IPS-18a (cell line): ENCODE data around the gene BRINP2.

Source experiments
- H3K27ac ChIP-seq: one replicate; pipeline ENCODE4 v1.5.1; 2013; ENCODE audit warnings: low read length
- H3K27me3 ChIP-seq: one replicate; pipeline ENCODE4 v1.6.1; 2013; ENCODE audit warnings: mild to moderate bottlenecking, low read length; ENCODE audit not compliant: control insufficient read depth, insufficient read depth
- H3K36me3 ChIP-seq: one replicate; pipeline ENCODE4 v1.6.1; 2013; ENCODE audit warnings: low read depth, low read length; ENCODE audit not compliant: control insufficient read depth
- H3K4me1 ChIP-seq: one replicate; pipeline ENCODE4 v1.6.1; 2013; ENCODE audit warnings: low read depth, low read length; ENCODE audit not compliant: control insufficient read depth
- H3K4me3 ChIP-seq: one replicate; pipeline ENCODE4 v1.5.1; 2013; ENCODE audit warnings: low read length
- H3K9ac ChIP-seq: one replicate; pipeline ENCODE4 v1.6.1; 2013; ENCODE audit warnings: mild to moderate bottlenecking, low read length, moderate library complexity
- H3K9me3 ChIP-seq: one replicate; pipeline ENCODE4 v1.6.1; 2013; ENCODE audit warnings: low read depth, low read length; ENCODE audit not compliant: control insufficient read depth

The BRINP2 gene

GRCh38 chr1:177172866-177173265 lies 2.1 kb downstream of the BRINP2 start:
- H3K9me3 ChIP-seq: no peaks in the 10 kb centered on the region
- H3K27me3 ChIP-seq: peaks cover 67% of the 10 kb centered on the region
- no peak overlapping the region for H3K27ac ChIP-seq
- no peak overlapping the region for H3K9ac ChIP-seq
- no peaks in the 10 kb centered on the region for H3K36me3 ChIP-seq
- peaks cover 7% of the 10 kb centered on the region for H3K4me1 ChIP-seq
- H3K4me3 ChIP-seq: no peak overlapping the region

GRCh38 chr1:177173976-177174375 lies 3.2 kb downstream of the BRINP2 start:
- Histone ChIP-seq H3K4me3 (no peak overlapping the region), H3K27ac (no peak overlapping the region), H3K27me3 (peaks cover 67% of the 10 kb centered on the region), H3K36me3 (no peaks in the 10 kb centered on the region), H3K4me1 (peaks cover 7% of the 10 kb centered on the region), H3K9ac (no peak overlapping the region), H3K9me3 (no peaks in the 10 kb centered on the region)

GRCh38 chr1:177174921-177175634 lies 4.3 kb downstream of the BRINP2 start:
- H3K4me3 ChIP-seq: no peak overlapping the region
- H3K9ac ChIP-seq: no peak overlapping the region
- no peak overlapping the region for H3K27ac ChIP-seq
- peaks cover 64% of the 10 kb centered on the region for H3K27me3 ChIP-seq
- no peaks in the 10 kb centered on the region for H3K9me3 ChIP-seq
- peaks cover 7% of the 10 kb centered on the region for H3K4me1 ChIP-seq
- H3K36me3 ChIP-seq: no peaks in the 10 kb centered on the region

GRCh38 chr1:177181280-177181630 lies 10.5 kb downstream of the BRINP2 start:
- Histone ChIP-seq H3K4me1 (peaks cover 5% of the 10 kb centered on the region), H3K27ac (no peak overlapping the region), H3K9me3 (no peaks in the 10 kb centered on the region), H3K9ac (no peak overlapping the region), H3K36me3 (no peaks in the 10 kb centered on the region), H3K27me3 (peaks cover 34% of the 10 kb centered on the region), H3K4me3 (peak overlapping the region; percentile 51)

GRCh38 chr1:177181631-177182291 lies 11.0 kb downstream of the BRINP2 start:
- Histone ChIP-seq H3K4me3 (peak overlapping the region; percentile 51), H3K27me3 (peaks cover 34% of the 10 kb centered on the region), H3K9me3 (no peaks in the 10 kb centered on the region), H3K36me3 (no peaks in the 10 kb centered on the region), H3K9ac (no peak overlapping the region), H3K27ac (no peak overlapping the region), H3K4me1 (peaks cover 5% of the 10 kb centered on the region)

GRCh38 chr1:177183836-177184235 lies 13.1 kb downstream of the BRINP2 start:
- H3K36me3 ChIP-seq: no peaks in the 10 kb centered on the region
- no peak overlapping the region for H3K9ac ChIP-seq
- H3K4me3 ChIP-seq: no peak overlapping the region
- no peaks in the 10 kb centered on the region for H3K9me3 ChIP-seq
- peaks cover 5% of the 10 kb centered on the region for H3K4me1 ChIP-seq
- H3K27me3 ChIP-seq: peaks cover 24% of the 10 kb centered on the region
- H3K27ac ChIP-seq: no peak overlapping the region

GRCh38 chr1:177185209-177185608 lies 14.5 kb downstream of the BRINP2 start:
- Histone ChIP-seq H3K4me1 (peaks cover 5% of the 10 kb centered on the region), H3K27ac (no peak overlapping the region), H3K9ac (no peak overlapping the region), H3K27me3 (peaks cover 13% of the 10 kb centered on the region), H3K36me3 (no peaks in the 10 kb centered on the region), H3K4me3 (no peak overlapping the region), H3K9me3 (no peaks in the 10 kb centered on the region)

GRCh38 chr1:177186639-177187038 lies 15.9 kb downstream of the BRINP2 start:
- no peaks in the 10 kb centered on the region for H3K4me1 ChIP-seq
- H3K27ac ChIP-seq: no peak overlapping the region
- no peak overlapping the region for H3K9ac ChIP-seq
- no peaks in the 10 kb centered on the region for H3K9me3 ChIP-seq
- no peaks in the 10 kb centered on the region for H3K36me3 ChIP-seq
- no peaks in the 10 kb centered on the region for H3K27me3 ChIP-seq
- no peak overlapping the region for H3K4me3 ChIP-seq

- no peaks in the 10 kb centered on the region for H3K36me3 ChIP-seq
- H3K27ac ChIP-seq: no peak overlapping the region
- H3K4me1 ChIP-seq: no peaks in the 10 kb centered on the region
- H3K9me3 ChIP-seq: no peaks in the 10 kb centered on the region
- no peaks in the 10 kb centered on the region for H3K27me3 ChIP-seq
- H3K9ac ChIP-seq: no peak overlapping the region
- no peak overlapping the region for H3K4me3 ChIP-seq
Observed at GRCh38 chr1:177190308-177190970, 19.7 kb downstream of the BRINP2 start.

GRCh38 chr1:177198243-177198642 lies 27.5 kb downstream of the BRINP2 start:
- Histone ChIP-seq H3K4me3 (no peak overlapping the region), H3K4me1 (no peaks in the 10 kb centered on the region), H3K9me3 (no peaks in the 10 kb centered on the region), H3K9ac (no peak overlapping the region), H3K27ac (no peak overlapping the region), H3K36me3 (no peaks in the 10 kb centered on the region), H3K27me3 (no peaks in the 10 kb centered on the region)

GRCh38 chr1:177200290-177200689 lies 29.5 kb downstream of the BRINP2 start:
- Histone ChIP-seq H3K4me1 (no peaks in the 10 kb centered on the region), H3K9ac (no peak overlapping the region), H3K36me3 (no peaks in the 10 kb centered on the region), H3K27ac (no peak overlapping the region), H3K27me3 (no peaks in the 10 kb centered on the region), H3K9me3 (no peaks in the 10 kb centered on the region), H3K4me3 (no peak overlapping the region)
